Mesenchymal stem cell (in vitro differentiated cells and primary cell): ENCODE data around the gene RNU6-1.

Source experiments
- DNase-seq: peaks from one replicate; pipeline ENCODE4 v3.0.0-alpha.2; 2013
- H2AFZ ChIP-seq: one replicate; pipeline ENCODE4 v1.6.1; 2013; ENCODE audit warnings: low read depth, mild to moderate bottlenecking, control low read depth, inconsistent platforms, low read length, moderate library complexity
- H2AK5ac ChIP-seq: 2 replicates; pipeline ENCODE4 v1.6.1; 2013; ENCODE audit warnings: low read length, moderate library complexity, mild to moderate bottlenecking, inconsistent platforms; ENCODE audit not compliant: severe bottlenecking
- H2BK120ac ChIP-seq: one replicate; pipeline ENCODE4 v1.6.1; 2013; ENCODE audit warnings: low read depth, mild to moderate bottlenecking, inconsistent platforms, low read length, moderate library complexity
- H2BK12ac ChIP-seq, 2 experiments: one replicate each; pipeline ENCODE4 v1.6.1; 2013; ENCODE audit warnings: inconsistent platforms in 2 of 2, low read length in 2 of 2, mild to moderate bottlenecking in 2 of 2, moderate library complexity in 2 of 2, control low read depth in 1 of 2
- H2BK15ac ChIP-seq: one replicate; pipeline ENCODE4 v1.6.1; 2013; ENCODE audit warnings: mild to moderate bottlenecking, low read depth, inconsistent platforms; ENCODE audit not compliant: poor library complexity, severe bottlenecking
- H2BK5ac ChIP-seq: 2 replicates; pipeline ENCODE4 v1.6.1; 2013; ENCODE audit warnings: low read depth, mild to moderate bottlenecking, low read length, control low read depth, inconsistent platforms; ENCODE audit not compliant: poor library complexity, severe bottlenecking
- H3K14ac ChIP-seq, 2 experiments: one replicate each; pipeline ENCODE4 v1.6.1; 2013; ENCODE audit warnings: inconsistent platforms in 2 of 2, low read length in 2 of 2, control low read depth in 1 of 2, mild to moderate bottlenecking in 1 of 2, moderate library complexity in 1 of 2
- H3K18ac ChIP-seq, 2 experiments: one replicate each; pipeline ENCODE4 v1.6.1; 2013; ENCODE audit warnings: inconsistent platforms in 2 of 2, low read length in 2 of 2, control low read depth in 1 of 2, low read depth in 1 of 2, mild to moderate bottlenecking in 1 of 2
- H3K23ac ChIP-seq, 2 experiments: one replicate each; pipeline ENCODE4 v1.6.1; 2013; ENCODE audit warnings: inconsistent platforms in 2 of 2, low read length in 2 of 2, mild to moderate bottlenecking in 2 of 2, moderate library complexity in 2 of 2, control low read depth in 1 of 2
- H3K27ac ChIP-seq: 2 replicates; pipeline ENCODE4 v1.5.1; 2013; ENCODE audit warnings: mild to moderate bottlenecking, moderate library complexity, low read length, control low read depth, inconsistent platforms; ENCODE audit not compliant: poor library complexity, severe bottlenecking
- H3K27me3 ChIP-seq, 2 experiments: 2 replicates each; pipeline versions ENCODE4 v1.6.1 to v1.7.0; 2013; ENCODE audit warnings: low read length in 2 of 2, mild to moderate bottlenecking in 2 of 2, moderate library complexity in 2 of 2, control low read depth in 1 of 2, inconsistent platforms in 1 of 2; ENCODE audit not compliant: control insufficient read depth in 1 of 2, insufficient read depth in 1 of 2
- H3K36me3 ChIP-seq, 2 experiments: 2 replicates each; pipeline versions ENCODE4 v1.6.1 to v1.7.0; 2013; ENCODE audit warnings: low read length in 2 of 2, control low read depth in 1 of 2, inconsistent platforms in 1 of 2, low read depth in 1 of 2, mild to moderate bottlenecking in 1 of 2; ENCODE audit not compliant: insufficient read depth in 2 of 2, control insufficient read depth in 1 of 2
- H3K4ac ChIP-seq, 2 experiments: one replicate each; pipeline ENCODE4 v1.6.1; 2013; ENCODE audit warnings: inconsistent platforms in 2 of 2, low read length in 2 of 2, mild to moderate bottlenecking in 2 of 2, moderate library complexity in 2 of 2, control low read depth in 1 of 2, low read depth in 1 of 2
- H3K4me1 ChIP-seq: 2 replicates; pipeline ENCODE4 v1.6.1; 2013; ENCODE audit warnings: low read depth, low read length, control low read depth; ENCODE audit not compliant: control insufficient read depth, insufficient read depth
- H3K4me2 ChIP-seq: 2 replicates; pipeline ENCODE4 v1.6.1; 2013; ENCODE audit warnings: low read length, mild to moderate bottlenecking, inconsistent platforms; ENCODE audit not compliant: poor library complexity, severe bottlenecking
- H3K4me3 ChIP-seq, 2 experiments: 2 replicates each; pipeline versions ENCODE4 v1.5.1 to v1.7.0; 2013; ENCODE audit warnings: low read length in 2 of 2, mild to moderate bottlenecking in 2 of 2, control low read depth in 1 of 2, low read depth in 1 of 2; ENCODE audit not compliant: insufficient read depth in 1 of 2
- H3K79me1 ChIP-seq: replicated peaks from 2 replicates; pipeline ENCODE4 v1.6.1; 2013; ENCODE audit warnings: mild to moderate bottlenecking, control low read depth, low read length, inconsistent platforms; ENCODE audit not compliant: poor library complexity, severe bottlenecking
- H3K9ac ChIP-seq: 2 replicates; pipeline ENCODE4 v1.7.0; 2013; ENCODE audit warnings: mild to moderate bottlenecking, low read length, moderate library complexity
- H3K9me3 ChIP-seq: 2 replicates; pipeline ENCODE4 v1.7.0; 2013; ENCODE audit warnings: mild to moderate bottlenecking, low read length; ENCODE audit not compliant: control insufficient read depth
- H4K8ac ChIP-seq: one replicate; pipeline ENCODE4 v1.6.1; 2013; ENCODE audit warnings: inconsistent platforms, mild to moderate bottlenecking, low read length, moderate library complexity
- H4K91ac ChIP-seq: one replicate; pipeline ENCODE4 v1.6.1; 2013; ENCODE audit warnings: mild to moderate bottlenecking, low read length, inconsistent platforms
- WGBS: methylation state at CpG from one replicate; pipeline ENCODE4 v1.1.7; 2013; ENCODE audit warnings: mixed read lengths; 5-methylcytosine and 5-hydroxymethylcytosine counted together

The RNU6-1 gene

DNA sequence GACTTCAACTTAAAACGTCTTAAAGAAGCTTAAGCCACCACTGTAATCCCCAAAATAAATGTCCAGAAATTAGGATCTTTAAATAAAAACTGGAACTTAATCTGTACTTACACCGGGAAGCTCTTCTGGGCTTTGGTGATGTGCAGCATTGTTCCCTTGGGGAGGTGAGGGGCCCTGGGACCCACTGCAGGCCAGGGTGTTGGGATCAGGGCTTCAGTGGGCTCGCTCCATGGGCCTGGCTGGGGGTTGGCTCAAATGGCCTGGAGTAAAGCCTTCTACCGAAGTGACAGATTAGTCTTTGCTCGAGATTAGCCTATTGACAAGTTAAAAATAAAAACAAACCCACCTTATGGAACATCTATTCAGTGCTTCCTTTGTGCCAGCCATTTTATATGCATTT lies 6.1 kb upstream of the RNU6-1 start:
- Histone ChIP-seq H3K18ac (no peak overlapping the region), H3K4me3 (no peak overlapping the region), H3K27me3 (peaks cover 0 to 5% of the 10 kb centered on the region in 2 experiments), H3K14ac (no peak overlapping the region), H2AK5ac (no peak overlapping the region), H4K8ac (no peak overlapping the region), H3K4me2 (no peak overlapping the region), H4K91ac (no peak overlapping the region), H3K4ac (no peak overlapping the region), H3K36me3 (no peaks in the 10 kb centered on the region), H3K79me1 (peaks cover 3% of the 10 kb centered on the region), H2AFZ (no peak overlapping the region), H3K9ac (no peak overlapping the region), H3K23ac (no peak overlapping the region), H3K4me1 (peaks cover 17% of the 10 kb centered on the region), H3K27ac (no peak overlapping the region), H2BK15ac (no peak overlapping the region), H2BK12ac (no peak overlapping the region), H2BK5ac (no peak overlapping the region), H3K9me3 (peaks cover 3% of the 10 kb centered on the region), H2BK120ac (no peak overlapping the region)
- 96% methylated on average over 5 of the region's 5 CpGs for WGBS
- DNase-seq, result no peak

DNA sequence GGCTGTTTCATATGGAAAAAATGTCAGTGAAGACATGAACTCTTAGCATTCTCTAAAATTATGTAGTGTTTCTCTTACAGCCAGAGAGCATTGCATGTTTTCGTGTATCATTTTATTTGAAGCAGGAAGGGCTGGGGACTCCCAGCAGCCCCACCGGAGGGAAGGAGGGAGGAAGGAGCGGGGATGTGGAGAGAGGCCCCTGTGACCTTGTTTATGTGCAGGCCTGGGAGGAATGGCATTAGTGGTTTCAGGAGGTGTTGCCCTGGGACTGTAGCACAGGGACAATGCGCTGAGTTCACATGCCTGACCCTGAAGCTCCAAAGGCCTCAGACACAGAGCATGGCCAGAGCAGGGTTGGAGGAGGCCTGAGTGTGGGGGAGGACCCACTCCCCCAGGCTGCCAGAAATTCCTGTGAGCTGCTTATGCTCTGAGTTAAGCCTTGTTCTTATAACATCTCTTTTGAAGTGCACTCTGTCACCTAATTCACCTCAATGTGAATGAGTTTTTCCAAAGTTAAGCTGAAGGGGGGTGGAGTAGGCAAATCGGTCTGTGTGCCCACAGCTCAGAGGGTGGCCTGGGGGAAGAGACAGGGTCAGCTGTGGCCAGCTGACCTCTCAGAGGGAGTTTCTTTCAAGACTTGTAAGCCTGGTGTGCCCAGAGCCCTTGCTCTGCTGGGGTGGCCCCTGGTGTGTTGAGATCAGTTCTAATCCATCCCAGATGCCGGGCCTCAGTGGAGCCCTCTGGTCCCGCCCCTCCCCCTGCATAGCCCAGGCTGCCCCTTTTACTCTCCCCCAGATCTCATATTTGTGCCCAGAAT lies 3.9 kb upstream of the RNU6-1 start:
- Histone ChIP-seq H3K4me3 (no peak overlapping the region), H3K36me3 (no peaks in the 10 kb centered on the region), H3K27me3 (peaks cover 0 to 5% of the 10 kb centered on the region in 2 experiments), H2BK5ac (no peak overlapping the region), H3K4ac (no peak overlapping the region), H3K4me1 (peaks cover 20% of the 10 kb centered on the region), H2BK15ac (no peak overlapping the region), H2AFZ (no peak overlapping the region), H3K4me2 (no peak overlapping the region), H3K23ac (no peak overlapping the region), H3K27ac (peak overlapping the region; percentile 21), H4K8ac (no peak overlapping the region), H4K91ac (no peak overlapping the region), H3K9me3 (no peaks in the 10 kb centered on the region), H2BK120ac (no peak overlapping the region), H2BK12ac (peak overlapping the region in 1 of 2 experiments; percentile 3), H3K79me1 (peaks cover 3% of the 10 kb centered on the region), H3K14ac (no peak overlapping the region), H3K9ac (no peak overlapping the region), H2AK5ac (peak overlapping the region; percentile 76), H3K18ac (peak overlapping the region in 1 of 2 experiments; percentile 93)
- DNase-seq, result peak; percentile 76
- WGBS, result 11% methylated on average over 6 of the region's 7 CpGs

DNA sequence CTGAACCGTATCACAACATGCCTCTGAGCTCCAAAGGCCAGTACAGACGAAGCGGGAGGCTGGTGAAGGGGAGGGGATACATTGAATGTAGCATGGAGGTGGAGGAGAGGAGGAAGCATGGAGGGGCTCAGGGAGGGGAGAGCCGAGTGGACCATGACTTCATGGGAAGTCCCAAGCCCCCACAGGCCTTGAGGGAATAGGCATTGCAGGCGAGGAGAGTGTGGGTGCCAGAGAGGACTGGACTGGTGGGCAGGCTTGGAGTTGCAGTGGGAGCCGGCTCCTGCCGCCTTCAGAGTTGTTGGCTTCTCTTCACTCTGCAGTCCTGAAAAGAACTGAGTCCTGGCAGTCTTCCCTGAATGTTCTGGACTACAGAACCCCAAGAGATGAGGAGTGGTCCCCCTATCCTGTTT lies 3.3 kb upstream of the RNU6-1 start:
- peak overlapping the region; percentile 5 for H4K8ac ChIP-seq
- no peak overlapping the region for H2BK120ac ChIP-seq
- peak overlapping the region; percentile 60 for H4K91ac ChIP-seq
- H3K27ac ChIP-seq, result peak overlapping the region; percentile 21
- H2BK15ac ChIP-seq, result peak overlapping the region; percentile 96
- no peak overlapping the region for H3K14ac ChIP-seq
- H2BK5ac ChIP-seq, result no peak overlapping the region
- no peak for DNase-seq
- peaks cover 3% of the 10 kb centered on the region for H3K79me1 ChIP-seq
- peak overlapping the region in 1 of 2 experiments; percentile 20 for H3K4ac ChIP-seq
- peaks cover 22% of the 10 kb centered on the region for H3K4me1 ChIP-seq
- no peak overlapping the region for H2AFZ ChIP-seq
- peak overlapping the region; percentile 69 to 96 for H2BK12ac ChIP-seq
- H3K27me3 ChIP-seq, result peaks cover 0 to 6% of the 10 kb centered on the region in 2 experiments
- peak overlapping the region; percentile 66 to 87 for H3K18ac ChIP-seq
- H3K36me3 ChIP-seq, result no peaks in the 10 kb centered on the region
- H2AK5ac ChIP-seq, result no peak overlapping the region
- WGBS, result 81% methylated on average over 7 of the region's 7 CpGs
- no peak overlapping the region for H3K23ac ChIP-seq
- H3K4me3 ChIP-seq, result no peak overlapping the region
- no peaks in the 10 kb centered on the region for H3K9me3 ChIP-seq
- H3K9ac ChIP-seq, result no peak overlapping the region
- H3K4me2 ChIP-seq, result no peak overlapping the region

DNA sequence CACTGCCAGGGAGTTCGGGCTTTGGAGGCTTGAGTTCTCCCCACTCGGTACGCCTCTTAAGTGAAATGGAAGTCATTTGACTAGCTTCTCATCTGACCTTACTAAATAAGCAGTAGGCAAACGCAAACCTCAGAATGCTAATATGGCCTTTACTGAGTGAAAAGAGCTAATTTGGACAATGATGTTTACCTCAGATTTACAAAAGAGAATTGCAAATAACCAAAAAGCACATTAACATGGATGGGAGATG lies 1.6 kb upstream of the RNU6-1 start:
- peak overlapping the region in 1 of 2 experiments; percentile 48 for H3K18ac ChIP-seq
- no peak overlapping the region for H2BK5ac ChIP-seq
- H2BK120ac ChIP-seq, result no peak overlapping the region
- no peaks in the 10 kb centered on the region for H3K9me3 ChIP-seq
- no peak overlapping the region for H3K4me2 ChIP-seq
- 83% methylated on average over 1 of the region's 4 CpGs for WGBS
- H3K4ac ChIP-seq, result peak overlapping the region; percentile 24 to 83
- H3K27ac ChIP-seq, result no peak overlapping the region
- no peak overlapping the region for H4K91ac ChIP-seq
- no peak for DNase-seq
- H2AK5ac ChIP-seq, result peak overlapping the region; percentile 36
- H3K36me3 ChIP-seq, result no peaks in the 10 kb centered on the region
- H3K79me1 ChIP-seq, result peaks cover 3% of the 10 kb centered on the region
- no peak overlapping the region for H2AFZ ChIP-seq
- peaks cover 22% of the 10 kb centered on the region for H3K4me1 ChIP-seq
- H2BK12ac ChIP-seq, result peak overlapping the region; percentile 18 to 88
- H2BK15ac ChIP-seq, result peak overlapping the region; percentile 71
- peak overlapping the region; percentile 76 for H4K8ac ChIP-seq
- H3K27me3 ChIP-seq, result peaks cover 10 to 15% of the 10 kb centered on the region in 2 experiments
- H3K23ac ChIP-seq, result no peak overlapping the region
- H3K9ac ChIP-seq, result peak overlapping the region; percentile 96
- no peak overlapping the region for H3K14ac ChIP-seq
- peak overlapping the region in 1 of 2 experiments; percentile 91 for H3K4me3 ChIP-seq
